GM19452 (cell line): Measurements from ENCODE around the gene NLK.
"Not testable (repeated sequence)": the region's sequence is repeated elsewhere in the genome, so short reads cannot be mapped to it uniquely, and the experiment has no call there.

Source experiments
- ATAC-seq: cut with Tn5 transposase; IDR thresholded peaks from one replicate; pipeline ENCODE4 v1.9.1; 2021; ENCODE audit not compliant: unreplicated experiment

Gene NLK

GRCh38 chr17:28145348-28145747 is 102.9 kb downstream of the NLK start:
- ATAC-seq: no peak

GRCh38 chr17:28147017-28147416 is 104.5 kb downstream of the NLK start:
- no peak for ATAC-seq

GRCh38 chr17:28151001-28151400 is 108.5 kb downstream of the NLK start:
- ATAC-seq: no peak

GRCh38 chr17:28154214-28154613 is 111.7 kb downstream of the NLK start:
- no peak for ATAC-seq

GRCh38 chr17:28155405-28155804 is 112.9 kb downstream of the NLK start:
- not testable (repeated sequence) for ATAC-seq

GRCh38 chr17:28159004-28159403 is 116.5 kb downstream of the NLK start:
- ATAC-seq: no peak

GRCh38 chr17:28159924-28160323 is 117.4 kb downstream of the NLK start:
- no peak for ATAC-seq

- ATAC-seq: no peak
Observed at GRCh38 chr17:28160610-28161009, 118.1 kb downstream of the NLK start.

- no peak for ATAC-seq
Observed at GRCh38 chr17:28161311-28161710, 118.8 kb downstream of the NLK start.

- no peak for ATAC-seq
Observed at GRCh38 chr17:28166478-28166877, 124.0 kb downstream of the NLK start.

- ATAC-seq: no peak
Observed at GRCh38 chr17:28169621-28170349, 127.3 kb downstream of the NLK start.

GRCh38 chr17:28170771-28171170 is 128.3 kb downstream of the NLK start:
- no peak for ATAC-seq

GRCh38 chr17:28173031-28173561 is 130.6 kb downstream of the NLK start:
- no peak for ATAC-seq

- ATAC-seq: no peak
Observed at GRCh38 chr17:28173801-28174200, 131.3 kb downstream of the NLK start.

GRCh38 chr17:28174352-28175046 is 132.0 kb downstream of the NLK start:
- no peak for ATAC-seq

GRCh38 chr17:28177351-28177750 is 134.9 kb downstream of the NLK start:
- ATAC-seq: no peak

- ATAC-seq: no peak
Observed at GRCh38 chr17:28178800-28179199, 136.3 kb downstream of the NLK start.

GRCh38 chr17:28180449-28180848 is 138.0 kb downstream of the NLK start:
- ATAC-seq: no peak

GRCh38 chr17:28181568-28181967 is 139.1 kb downstream of the NLK start:
- ATAC-seq: no peak

- ATAC-seq: no peak
Observed at GRCh38 chr17:28182559-28182958, 140.1 kb downstream of the NLK start.

- no peak for ATAC-seq
Observed at GRCh38 chr17:28185658-28186057, 143.2 kb downstream of the NLK start.

GRCh38 chr17:28186472-28186871 is 144.0 kb downstream of the NLK start:
- ATAC-seq: not testable (repeated sequence)
